A673 (cell line): ENCODE results near the gene BTN3A1. TPM values are rescaled to one million over a fixed set of nuclear protein-coding genes. Genes with fewer than 3 reads are reported as not detected.
A peak's percentile ranks its signal among the peaks of the same experiment; 100 is the strongest.

Experiments used
- BruUV-seq: library from RNA; stranded (reverse); fragments of 400-500 nt; replicated peaks from 2 replicates; lab custom pipeline; 2021; lab: Mats Ljungman, UMichigan
- CTCF ChIA-PET: fragments of 300-600 bp; sonication (Branson Sonifier 250); formaldehyde crosslinking; loops from one replicate; lab custom pipeline; 2022; ENCODE audit warnings: antibody characterized with exemption; lab: Charles Lee
- POLR2A ChIA-PET: fragments of 300-600 bp; sonication (Branson Sonifier 250); formaldehyde crosslinking; loops from one replicate; lab custom pipeline; 2022; ENCODE audit warnings: antibody characterized with exemption; ENCODE audit not compliant: low non-redundant PET; lab: Charles Lee
- DNase-seq: peaks from one replicate; pipeline ENCODE4 v3.0.0-alpha.2; 2015; ENCODE audit warnings: low spot score
- H3K27ac ChIP-seq: fragments of 200-600 bp; sonication (generic); 2 replicates; pipeline ENCODE4 v1.5.1; 2016; ENCODE audit warnings: mixed run types, low read depth, mild to moderate bottlenecking, mixed read lengths, antibody characterized with exemption, low read length; ENCODE audit not compliant: poor library complexity, severe bottlenecking
- H3K27me3 ChIP-seq: fragments of 200-600 bp; sonication (generic); replicated peaks from 2 replicates; pipeline ENCODE4 v1.6.1; 2017; ENCODE audit warnings: mixed run types, low read depth, mild to moderate bottlenecking, mixed read lengths, antibody characterized with exemption, low read length; ENCODE audit not compliant: insufficient read depth, poor library complexity
- H3K36me3 ChIP-seq: fragments of 200-600 bp; sonication (generic); 2 replicates; pipeline ENCODE4 v1.6.1; 2016; ENCODE audit warnings: mixed run types, mild to moderate bottlenecking, mixed read lengths, antibody characterized with exemption, low read length; ENCODE audit not compliant: insufficient read depth, poor library complexity, severe bottlenecking
- H3K4me1 ChIP-seq: fragments of 200-600 bp; sonication (generic); 2 replicates; pipeline ENCODE4 v1.6.1; 2017; ENCODE audit warnings: mixed run types, mild to moderate bottlenecking, mixed read lengths, antibody characterized with exemption, low read length; ENCODE audit not compliant: insufficient read depth, poor library complexity, severe bottlenecking
- H3K4me3 ChIP-seq: fragments of 200-600 bp; sonication (generic); 2 replicates; pipeline ENCODE4 v1.5.1; 2016; ENCODE audit warnings: low read depth, mixed run types, mild to moderate bottlenecking, mixed read lengths, low read length; ENCODE audit not compliant: poor library complexity, severe bottlenecking
- H3K9me3 ChIP-seq: fragments of 200-600 bp; sonication (generic); 2 replicates; pipeline ENCODE4 v1.6.1; 2016; ENCODE audit warnings: mixed run types, low read depth, mild to moderate bottlenecking, mixed read lengths, antibody characterized with exemption, low read length; ENCODE audit not compliant: poor library complexity, severe bottlenecking
- CTCF ChIP-seq: fragments of 300-800, 200-600 bp; sonication (generic); conservative IDR thresholded peaks from 2 replicates; pipeline ENCODE4 v1.5.1; 2017; ENCODE audit warnings: low read depth, mild to moderate bottlenecking, antibody characterized with exemption, low read length, moderate library complexity, mixed read lengths
- EZH2 ChIP-seq: fragments of 200-600 bp; sonication (generic); IDR thresholded peaks from 2 replicates; pipeline ENCODE4 v1.6.1; 2017; ENCODE audit warnings: borderline replicate concordance, low read depth, mild to moderate bottlenecking, mixed read lengths, antibody characterized with exemption, low read length; ENCODE audit not compliant: poor library complexity, severe bottlenecking
- intact Hi-C: fragments of 100-400 bp; cut with micrococcal nuclease; formaldehyde crosslinking; loops from one replicate; pipeline ENCODE4 v1.10.0; 2022; ENCODE audit not compliant: unreplicated experiment
- total RNA-seq: library from RNA; stranded (reverse); gene quantifications from 2 replicates; pipeline ENCODE4 v1.2.3, GENCODE V29; 2021

Gene BTN3A1
- total RNA-seq, 1 experiment from 2014 or later, result 14.8 TPM

- POLR2A ChIA-PET, result no interaction called here
- Histone ChIP-seq H3K4me1 (peaks cover 6% of the 10 kb centered on the region), H3K4me3 (no peak overlapping the region), H3K36me3 (no peaks in the 10 kb centered on the region), H3K27ac (no peak overlapping the region), H3K9me3 (no peaks in the 10 kb centered on the region), H3K27me3 (no peaks in the 10 kb centered on the region)
- no peak for TF ChIP-seq CTCF
- TF ChIP-seq EZH2, result no peak
- DNase-seq, result peak; percentile 41
- no TSS peak for BruUV-seq
- intact Hi-C loops, result no loop called here
- CTCF ChIA-PET, result no interaction called here
Observed at GRCh38 chr6:26379292-26379691, 22.8 kb upstream of the BTN3A1 start.

GRCh38 chr6:26379740-26380139 lies 22.3 kb upstream of the BTN3A1 start:
- Histone ChIP-seq H3K4me1 (peaks cover 6% of the 10 kb centered on the region), H3K27ac (no peak overlapping the region), H3K36me3 (no peaks in the 10 kb centered on the region), H3K9me3 (no peaks in the 10 kb centered on the region), H3K4me3 (no peak overlapping the region), H3K27me3 (no peaks in the 10 kb centered on the region)
- no TSS peak for BruUV-seq
- no peak for DNase-seq
- POLR2A ChIA-PET, result no interaction called here
- CTCF ChIA-PET, result no interaction called here
- intact Hi-C loops, result no loop called here
- TF ChIP-seq CTCF (no peak), EZH2 (no peak)

- no peaks in the 10 kb centered on the region for H3K36me3 ChIP-seq
- intact Hi-C loops, result no loop called here
- no peaks in the 10 kb centered on the region for H3K27me3 ChIP-seq
- H3K4me1 ChIP-seq, result peaks cover 6% of the 10 kb centered on the region
- ChIA-PET POLR2A (no interaction called here), CTCF (no interaction called here)
- BruUV-seq, result no TSS peak
- no peaks in the 10 kb centered on the region for H3K9me3 ChIP-seq
- no peak for TF ChIP-seq CTCF
- no peak for TF ChIP-seq EZH2
- H3K4me3 ChIP-seq, result no peak overlapping the region
- no peak overlapping the region for H3K27ac ChIP-seq
- no peak for DNase-seq
Observed at GRCh38 chr6:26380256-26380655, 21.8 kb upstream of the BTN3A1 start.
